Measurements from ENCODE around the gene LRRC3. TPM values are rescaled to one million over a fixed set of nuclear protein-coding genes. Genes with fewer than 3 reads are reported as not detected.

Gene LRRC3
- total RNA-seq, 2 donors from 2014 or later, result 6.5 to 8.3 TPM

- DNase-seq (ENCODE audit: low spot score) (no peak), ATAC-seq (ENCODE audit: insufficient number of reproducible peaks, low FRiP score, low read depth) (no peak)
- H3K4me1 ChIP-seq (ENCODE audit: control insufficient read depth in 1 of 2, low read depth in 2 of 2), result no peaks in the 10 kb centered on the region
- TF ChIP-seq, protein P1, sequence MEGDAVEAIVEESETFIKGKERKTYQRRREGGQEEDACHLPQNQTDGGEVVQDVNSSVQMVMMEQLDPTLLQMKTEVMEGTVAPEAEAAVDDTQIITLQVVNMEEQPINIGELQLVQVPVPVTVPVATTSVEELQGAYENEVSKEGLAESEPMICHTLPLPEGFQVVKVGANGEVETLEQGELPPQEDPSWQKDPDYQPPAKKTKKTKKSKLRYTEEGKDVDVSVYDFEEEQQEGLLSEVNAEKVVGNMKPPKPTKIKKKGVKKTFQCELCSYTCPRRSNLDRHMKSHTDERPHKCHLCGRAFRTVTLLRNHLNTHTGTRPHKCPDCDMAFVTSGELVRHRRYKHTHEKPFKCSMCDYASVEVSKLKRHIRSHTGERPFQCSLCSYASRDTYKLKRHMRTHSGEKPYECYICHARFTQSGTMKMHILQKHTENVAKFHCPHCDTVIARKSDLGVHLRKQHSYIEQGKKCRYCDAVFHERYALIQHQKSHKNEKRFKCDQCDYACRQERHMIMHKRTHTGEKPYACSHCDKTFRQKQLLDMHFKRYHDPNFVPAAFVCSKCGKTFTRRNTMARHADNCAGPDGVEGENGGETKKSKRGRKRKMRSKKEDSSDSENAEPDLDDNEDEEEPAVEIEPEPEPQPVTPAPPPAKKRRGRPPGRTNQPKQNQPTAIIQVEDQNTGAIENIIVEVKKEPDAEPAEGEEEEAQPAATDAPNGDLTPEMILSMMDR (IDR thresholded peaks at IDR 0.05), result no peak
- H3K36me3 ChIP-seq, result no peaks in the 10 kb centered on the region
- H3K9me3 ChIP-seq, result peaks cover 8% of the 10 kb centered on the region
- no peak overlapping the region for H3K27ac ChIP-seq
- H3K27me3 ChIP-seq (replicated peaks; ENCODE audit: insufficient read depth), result no peaks in the 10 kb centered on the region
- no peak overlapping the region for H3K4me3 ChIP-seq
Measured at GRCh38 chr21:44487831-44488230, 32.5 kb downstream of the LRRC3 start.

GRCh38 chr21:44489962-44490361, 34.7 kb downstream of the LRRC3 start:
- Histone ChIP-seq H3K27me3 (replicated peaks; ENCODE audit: insufficient read depth) (no peaks in the 10 kb centered on the region), H3K4me3 (no peak overlapping the region), H3K9me3 (peaks cover 19% of the 10 kb centered on the region), H3K4me1 (ENCODE audit: control insufficient read depth in 1 of 2, low read depth in 2 of 2) (no peaks in the 10 kb centered on the region), H3K36me3 (no peaks in the 10 kb centered on the region), H3K27ac (no peak overlapping the region)
- TF ChIP-seq, protein P1 (IDR thresholded peaks at IDR 0.05), result no peak
- DNase-seq (ENCODE audit: low spot score), result no peak
- ATAC-seq (ENCODE audit: insufficient number of reproducible peaks, low FRiP score, low read depth), result no peak

GRCh38 chr21:44490405-44490804, 35.1 kb downstream of the LRRC3 start:
- ATAC-seq (ENCODE audit: insufficient number of reproducible peaks, low FRiP score, low read depth) (no peak), DNase-seq (ENCODE audit: low spot score) (no peak)
- Histone ChIP-seq H3K36me3 (no peaks in the 10 kb centered on the region), H3K27ac (no peak overlapping the region), H3K9me3 (peaks cover 19% of the 10 kb centered on the region), H3K4me1 (ENCODE audit: control insufficient read depth in 1 of 2, low read depth in 2 of 2) (no peaks in the 10 kb centered on the region), H3K4me3 (no peak overlapping the region), H3K27me3 (replicated peaks; ENCODE audit: insufficient read depth) (no peaks in the 10 kb centered on the region)
- TF ChIP-seq, protein P1 (IDR thresholded peaks at IDR 0.05), result no peak

- DNase-seq (ENCODE audit: low spot score) (no peak), ATAC-seq (ENCODE audit: insufficient number of reproducible peaks, low FRiP score, low read depth) (no peak)
- no peak overlapping the region for H3K4me3 ChIP-seq
- H3K36me3 ChIP-seq, result no peaks in the 10 kb centered on the region
- TF ChIP-seq, protein P1 (IDR thresholded peaks at IDR 0.05), result no peak
- no peaks in the 10 kb centered on the region for H3K4me1 ChIP-seq (ENCODE audit: control insufficient read depth in 1 of 2, low read depth in 2 of 2)
- H3K27ac ChIP-seq, result no peak overlapping the region
- H3K27me3 ChIP-seq (replicated peaks; ENCODE audit: insufficient read depth), result no peaks in the 10 kb centered on the region
- peaks cover 19% of the 10 kb centered on the region for H3K9me3 ChIP-seq
Measured at GRCh38 chr21:44490816-44491215, 35.5 kb downstream of the LRRC3 start.

- no peaks in the 10 kb centered on the region for H3K36me3 ChIP-seq
- no peak overlapping the region for H3K27ac ChIP-seq
- no peak overlapping the region for H3K4me3 ChIP-seq
- peaks cover 0 to 12% of the 10 kb centered on the region in 2 donors for H3K4me1 ChIP-seq (ENCODE audit: control insufficient read depth in 1 of 2, low read depth in 2 of 2)
- TF ChIP-seq, protein P1 (IDR thresholded peaks at IDR 0.05), result no peak
- no peaks in the 10 kb centered on the region for H3K27me3 ChIP-seq (replicated peaks; ENCODE audit: insufficient read depth)
- peaks cover 19% of the 10 kb centered on the region for H3K9me3 ChIP-seq
- ATAC-seq (ENCODE audit: insufficient number of reproducible peaks, low FRiP score, low read depth) (no peak), DNase-seq (ENCODE audit: low spot score) (no peak)
Measured at GRCh38 chr21:44492567-44493385, 37.5 kb downstream of the LRRC3 start.
